Cardiac atrium fibroblast (primary cell): Measurements from ENCODE around the gene BTG1. TPM values are rescaled to one million over a fixed set of nuclear protein-coding genes. Genes with fewer than 3 reads are reported as not detected.

Source experiments
- total RNA-seq: library from RNA; depleted of rRNA; stranded (reverse); fragments of >200 nt; gene quantifications from 2 replicates; pipeline ENCODE4 v1.2.3, GENCODE V29; 2015

BTG1 gene
- total RNA-seq = 17.0 and 19.0 TPM in 2 replicates

GRCh38 chr12:92145731-92146496 is at the start of gene BTG1:
TSS of gene BTG1 (minus strand) at chr12:92145846. CDS start at chr12:92145535, 311 bp downstream.

